CD4-positive, CD25-positive, alpha-beta regulatory T cell (primary cell): ENCODE data around the gene TMEM129. TPM values are rescaled to one million over a fixed set of nuclear protein-coding genes. Genes with fewer than 3 reads are reported as not detected.

Experiments used
- ATAC-seq, 2 donors: fragments of 150-1000 bp; cut with Tn5 transposase; one replicate each; pipeline ENCODE4 v1.10.0; 2021; ENCODE audit warnings: low read depth in 2 of 2, moderate number of reproducible peaks in 2 of 2, moderate library complexity in 1 of 2
- DNase-seq, 3 donors: peaks; one replicate each; pipeline versions ENCODE4 v3.0.0 to v3.0.0-alpha.2; 2012 to 2022; ENCODE audit warnings: mixed read lengths in 1 of 3
- H3K27ac ChIP-seq: one replicate; pipeline ENCODE4 v1.7.0; 2013; ENCODE audit warnings: mild to moderate bottlenecking, low read length; ENCODE audit not compliant: insufficient read depth, poor library complexity, severe bottlenecking
- H3K27me3 ChIP-seq: one replicate; pipeline ENCODE4 v1.7.0; 2013; ENCODE audit warnings: low read length; ENCODE audit not compliant: control insufficient read depth, insufficient read depth
- H3K36me3 ChIP-seq: one replicate; pipeline ENCODE4 v1.7.0; 2013; ENCODE audit warnings: mild to moderate bottlenecking, low read length, moderate library complexity; ENCODE audit not compliant: control insufficient read depth, insufficient read depth
- H3K4me1 ChIP-seq: 2 replicates; pipeline ENCODE4 v1.7.0; 2013; ENCODE audit warnings: mild to moderate bottlenecking, low read length; ENCODE audit not compliant: insufficient read depth, control insufficient read depth, poor library complexity, severe bottlenecking
- H3K4me3 ChIP-seq: one replicate; pipeline ENCODE4 v1.7.0; 2013; ENCODE audit warnings: low read depth, mild to moderate bottlenecking, low read length, moderate library complexity
- H3K9me3 ChIP-seq, 2 experiments: 1 replicate in 1 of 2; 2 replicates in 1 of 2; pipeline ENCODE4 v1.7.0; 2013; ENCODE audit warnings: low read length in 2 of 2, mild to moderate bottlenecking in 1 of 2, moderate library complexity in 1 of 2; ENCODE audit not compliant: control insufficient read depth in 2 of 2
- H3K27ac Mint-ChIP-seq, 3 donors: one replicate each; pipeline ENCODE4 v1.8.0; 2020 to 2022; ENCODE audit warnings: mild to moderate bottlenecking in 3 of 3, mixed read lengths in 3 of 3, moderate library complexity in 2 of 3
- H3K27me3 Mint-ChIP-seq: one replicate; pipeline ENCODE4 v1.8.0; 2022; ENCODE audit warnings: mild to moderate bottlenecking, mixed read lengths
- H3K36me3 Mint-ChIP-seq: one replicate; pipeline ENCODE4 v1.8.0; 2020; ENCODE audit warnings: mixed read lengths
- H3K4me1 Mint-ChIP-seq, 4 donors: one replicate each; pipeline ENCODE4 v1.8.0; 2020 to 2022; ENCODE audit warnings: mixed read lengths in 4 of 4, mild to moderate bottlenecking in 1 of 4
- H3K4me3 Mint-ChIP-seq, 4 donors: one replicate each; pipeline ENCODE4 v1.8.0; 2020 to 2022; ENCODE audit warnings: mild to moderate bottlenecking in 4 of 4, mixed read lengths in 4 of 4, moderate library complexity in 3 of 4
- H3K9me3 Mint-ChIP-seq, 7 donors: one replicate each; pipeline ENCODE4 v1.8.0; 2020 to 2022; ENCODE audit warnings: mixed read lengths in 7 of 7, mild to moderate bottlenecking in 3 of 7, moderate library complexity in 2 of 7
- polyA plus RNA-seq, 4 donors: library from polyadenylated mRNA; unstranded; fragments of 300-500 nt; fragmentation: Illumina TruSeq; gene quantifications; one replicate each; pipeline ENCODE4 v1.2.3, GENCODE V29; 2021
- total RNA-seq: library from RNA; stranded (reverse); gene quantifications from one replicate; pipeline ENCODE4 v1.2.3, GENCODE V29; 2022

The TMEM129 gene
- total and polyA plus RNA-seq, 5 donors from 2014 or later = 19.6 to 33.9 (median 30.5) TPM

DNA sequence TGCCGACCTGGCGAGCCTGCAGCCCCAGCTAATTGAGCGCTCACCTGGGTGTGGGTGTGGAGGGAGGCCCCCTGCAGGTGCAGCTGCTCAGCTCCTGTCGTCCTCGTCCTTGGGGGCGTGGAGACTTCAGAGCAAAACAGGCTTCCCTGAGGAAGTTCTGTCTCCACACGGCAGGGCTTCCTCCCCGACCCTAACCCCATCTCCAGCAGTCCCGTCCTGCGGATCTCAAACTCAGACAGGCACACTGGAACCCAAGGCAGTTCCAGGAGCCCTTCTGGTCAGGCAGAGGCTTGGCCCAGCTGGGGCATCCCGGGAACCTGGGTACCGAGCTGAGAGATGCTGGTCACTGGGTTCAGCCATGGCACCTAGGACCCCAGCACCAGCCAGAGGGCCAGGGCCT, 24.6 kb upstream of the TMEM129 start:
- Mint-ChIP-seq H3K27ac (no peak overlapping the region), H3K4me3 (no peak overlapping the region), H3K9me3 (no peaks in the 10 kb centered on the region)

DNA sequence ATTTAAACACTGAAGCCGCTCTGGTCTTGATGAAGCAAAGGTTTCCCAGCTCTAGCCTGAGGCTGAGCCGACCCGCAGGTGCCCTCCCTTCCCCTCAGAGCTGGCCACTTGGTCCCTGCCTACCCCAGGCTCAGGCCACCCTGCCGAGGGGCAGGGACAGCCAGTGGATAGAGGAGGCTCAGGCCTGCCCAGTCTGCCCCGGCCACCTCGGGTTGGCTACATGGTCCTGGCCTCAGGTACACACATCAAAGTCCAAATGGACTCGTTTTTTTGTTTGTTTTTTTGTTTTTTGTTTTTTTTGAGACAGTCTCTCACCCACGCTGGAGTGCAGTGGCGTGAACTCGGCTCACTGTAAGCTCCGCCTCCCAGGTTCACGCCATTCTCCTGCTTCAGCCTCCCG, 24.0 kb upstream of the TMEM129 start:
- no peak overlapping the region for H3K27ac Mint-ChIP-seq
- Histone ChIP-seq H3K36me3 (peaks cover 38% of the 10 kb centered on the region), H3K27ac (no peak overlapping the region), H3K27me3 (no peaks in the 10 kb centered on the region), H3K9me3 (no peaks in the 10 kb centered on the region), H3K4me3 (no peak overlapping the region), H3K4me1 (peaks cover 8% of the 10 kb centered on the region)
- H3K27me3 Mint-ChIP-seq = no peaks in the 10 kb centered on the region
- no peaks in the 10 kb centered on the region for H3K36me3 Mint-ChIP-seq
- ATAC-seq (no peak), DNase-seq (no peak)
- no peaks in the 10 kb centered on the region for H3K9me3 Mint-ChIP-seq
- H3K4me3 Mint-ChIP-seq = no peak overlapping the region
- H3K4me1 Mint-ChIP-seq = no peaks in the 10 kb centered on the region

More for the DNA sequence above, 24.6 kb upstream of the TMEM129 start:
- DNase-seq (no peak), ATAC-seq (no peak)
- Histone ChIP-seq H3K36me3 (peaks cover 33% of the 10 kb centered on the region), H3K4me3 (no peak overlapping the region), H3K9me3 (no peaks in the 10 kb centered on the region), H3K4me1 (peaks cover 8% of the 10 kb centered on the region), H3K27ac (no peak overlapping the region), H3K27me3 (no peaks in the 10 kb centered on the region)
- Mint-ChIP-seq H3K36me3 (no peaks in the 10 kb centered on the region), H3K27me3 (no peaks in the 10 kb centered on the region), H3K4me1 (no peaks in the 10 kb centered on the region)

DNA sequence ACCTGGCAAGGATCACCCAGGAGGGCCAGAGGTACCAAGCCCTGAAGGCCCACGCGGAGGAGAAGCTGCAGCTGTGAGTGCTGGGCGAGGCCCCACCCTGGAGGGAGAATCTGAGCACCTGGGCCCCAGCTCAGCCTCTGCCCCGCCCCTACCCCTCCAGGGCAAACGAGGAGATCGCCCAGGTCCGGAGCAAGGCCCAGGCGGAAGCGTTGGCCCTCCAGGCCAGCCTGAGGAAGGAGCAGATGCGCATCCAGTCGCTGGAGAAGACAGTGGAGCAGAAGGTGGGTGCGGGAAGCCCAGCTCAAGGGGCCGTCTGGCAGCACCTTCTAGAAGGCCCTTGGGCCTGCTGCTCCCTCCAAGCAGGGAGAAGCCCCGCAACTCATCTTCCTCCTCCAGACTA, 23.4 kb upstream of the TMEM129 start:
- DNase-seq (no peak), ATAC-seq (no peak)
- H3K36me3 ChIP-seq = peaks cover 43% of the 10 kb centered on the region
- no peaks in the 10 kb centered on the region for H3K27me3 Mint-ChIP-seq
- H3K27ac Mint-ChIP-seq = no peak overlapping the region
- H3K27ac ChIP-seq = no peak overlapping the region
- H3K4me1 Mint-ChIP-seq = no peaks in the 10 kb centered on the region
- no peaks in the 10 kb centered on the region for H3K9me3 ChIP-seq
- H3K9me3 Mint-ChIP-seq = no peaks in the 10 kb centered on the region
- H3K4me1 ChIP-seq = peaks cover 8% of the 10 kb centered on the region
- no peak overlapping the region for H3K4me3 ChIP-seq
- no peak overlapping the region for H3K4me3 Mint-ChIP-seq
- H3K36me3 Mint-ChIP-seq = no peaks in the 10 kb centered on the region
- no peaks in the 10 kb centered on the region for H3K27me3 ChIP-seq

DNA sequence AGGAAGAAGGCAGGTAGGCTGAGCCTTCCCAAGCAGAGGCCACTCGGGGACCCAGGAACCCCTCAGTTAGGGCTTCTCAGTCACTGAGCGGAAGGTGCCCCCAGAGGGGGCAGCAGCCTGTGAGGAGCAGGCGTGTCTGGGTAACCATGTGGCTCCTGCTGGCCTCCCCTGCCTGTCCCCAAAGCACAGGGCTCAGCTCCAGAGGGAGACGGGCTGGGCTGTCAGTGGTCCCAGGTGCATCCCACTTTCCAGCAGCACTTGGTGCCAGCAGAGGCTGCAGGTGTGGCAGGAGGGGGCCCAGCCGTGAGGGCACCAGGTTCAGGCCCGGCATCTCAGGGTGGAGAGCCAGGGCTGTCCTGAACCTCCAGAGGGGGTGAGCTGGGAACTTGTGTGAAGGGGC, 22.9 kb upstream of the TMEM129 start:
- Histone ChIP-seq H3K9me3 (no peaks in the 10 kb centered on the region), H3K4me1 (peaks cover 8% of the 10 kb centered on the region), H3K36me3 (peaks cover 48% of the 10 kb centered on the region), H3K27ac (no peak overlapping the region), H3K27me3 (no peaks in the 10 kb centered on the region), H3K4me3 (no peak overlapping the region)
- Mint-ChIP-seq H3K4me3 (no peak overlapping the region), H3K9me3 (peaks cover 0 to under 1% (median 0%) of the 10 kb centered on the region in 7 donors), H3K4me1 (no peaks in the 10 kb centered on the region), H3K27me3 (no peaks in the 10 kb centered on the region), H3K36me3 (peaks cover 1% of the 10 kb centered on the region), H3K27ac (peak overlapping the region in 2 of 3 donors; percentile 42 to 63)
- DNase-seq = no peak
- ATAC-seq = no peak

DNA sequence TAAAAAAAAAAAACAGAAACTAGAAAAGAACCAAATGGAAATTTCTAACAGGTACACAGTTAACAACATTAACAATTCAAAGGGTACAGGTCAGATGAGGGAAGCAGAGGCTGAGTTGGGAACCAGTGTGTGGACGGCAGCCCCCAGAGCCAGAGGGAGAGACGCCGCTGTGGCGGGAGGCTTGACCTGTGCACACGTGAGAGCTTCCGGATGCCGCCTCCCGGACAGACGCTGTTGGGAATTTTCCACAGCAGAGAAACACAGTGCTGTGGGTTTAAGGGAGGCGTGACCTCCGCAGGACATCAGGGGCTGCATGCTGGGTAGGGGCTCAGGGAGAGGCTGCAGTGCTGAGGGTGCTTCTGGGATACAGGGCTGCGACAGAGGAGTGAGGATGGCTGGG, 22.4 kb upstream of the TMEM129 start:
- Histone ChIP-seq H3K27me3 (no peaks in the 10 kb centered on the region), H3K36me3 (peaks cover 51% of the 10 kb centered on the region), H3K27ac (no peak overlapping the region), H3K4me3 (no peak overlapping the region), H3K4me1 (peaks cover 6% of the 10 kb centered on the region), H3K9me3 (peaks cover 2% of the 10 kb centered on the region in 2 experiments)
- no peak for ATAC-seq
- Mint-ChIP-seq H3K4me3 (no peak overlapping the region), H3K36me3 (peaks cover 6% of the 10 kb centered on the region), H3K27me3 (no peaks in the 10 kb centered on the region), H3K9me3 (peaks cover 0 to 5% (median 2%) of the 10 kb centered on the region in 7 donors), H3K4me1 (no peaks in the 10 kb centered on the region), H3K27ac (peak overlapping the region in 2 of 3 donors; percentile 42 to 63)
- DNase-seq = no peak

DNA sequence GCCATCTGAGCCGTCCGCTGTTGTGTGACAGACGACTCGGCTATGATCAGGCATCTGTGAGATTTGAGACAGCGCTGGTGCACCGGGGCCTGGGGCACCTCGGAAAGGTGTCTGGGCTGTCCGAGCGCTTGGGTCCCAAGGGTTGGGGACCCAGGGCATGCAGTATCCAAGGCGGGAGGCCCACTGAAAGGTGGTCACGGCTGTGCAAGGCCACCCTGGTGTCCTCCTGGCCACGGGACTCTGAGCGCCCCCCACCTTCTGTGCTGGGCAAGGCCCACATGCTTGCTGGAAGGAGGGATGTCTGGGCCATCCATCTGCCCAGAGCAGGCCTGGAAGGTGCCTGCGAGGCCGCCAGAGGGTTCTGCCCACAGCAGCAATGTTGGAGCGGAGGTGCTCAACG, 20.1 kb upstream of the TMEM129 start:
- H3K36me3 ChIP-seq = peaks cover 74% of the 10 kb centered on the region

DNA sequence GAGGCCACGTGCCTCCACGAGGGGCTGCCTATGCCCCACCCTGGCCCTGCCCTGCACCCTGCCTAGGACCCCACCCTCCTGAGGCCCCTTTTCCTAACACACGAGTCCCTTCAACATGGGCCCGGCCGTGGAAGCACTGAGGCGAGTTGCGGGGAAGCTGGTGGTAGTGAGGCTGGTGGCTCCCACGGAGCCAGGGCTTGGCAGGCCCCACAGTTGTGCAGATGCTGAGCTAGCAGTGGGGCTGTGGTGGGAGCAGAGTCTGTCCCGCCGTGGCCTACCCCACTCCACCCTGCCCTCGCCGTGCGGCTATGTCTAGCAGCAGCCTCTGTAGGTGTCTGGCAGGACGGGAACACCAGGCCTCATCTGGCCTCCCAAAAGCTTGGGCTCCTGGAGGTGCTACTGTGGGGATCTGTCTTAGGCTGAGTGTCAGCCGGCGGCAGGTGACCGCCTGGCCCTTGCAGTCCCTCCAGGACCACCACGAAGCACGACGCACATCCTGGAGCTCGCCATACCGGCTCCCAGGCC, 19.0 kb upstream of the TMEM129 start:
- H3K9me3 Mint-ChIP-seq = peaks cover 0 to 13% (median 3%) of the 10 kb centered on the region in 7 donors
- no peak for ATAC-seq
- no peak overlapping the region for H3K27ac Mint-ChIP-seq
- Histone ChIP-seq H3K9me3 (peaks cover 6 to 20% of the 10 kb centered on the region in 2 experiments), H3K27ac (no peak overlapping the region), H3K4me3 (no peak overlapping the region), H3K27me3 (no peaks in the 10 kb centered on the region), H3K36me3 (peaks cover 85% of the 10 kb centered on the region), H3K4me1 (no peaks in the 10 kb centered on the region)
- H3K36me3 Mint-ChIP-seq = peaks cover 16% of the 10 kb centered on the region
- H3K27me3 Mint-ChIP-seq = no peaks in the 10 kb centered on the region
- no peaks in the 10 kb centered on the region for H3K4me1 Mint-ChIP-seq
- H3K4me3 Mint-ChIP-seq = no peak overlapping the region
- no peak for DNase-seq

More for the DNA sequence above, 20.1 kb upstream of the TMEM129 start:
- peaks cover 13% of the 10 kb centered on the region for H3K36me3 Mint-ChIP-seq
- peaks cover 0 to 13% (median 3%) of the 10 kb centered on the region in 7 donors for H3K9me3 Mint-ChIP-seq
- peaks cover 6 to 20% of the 10 kb centered on the region in 2 experiments for H3K9me3 ChIP-seq
- no peaks in the 10 kb centered on the region for H3K4me1 Mint-ChIP-seq
- H3K4me3 ChIP-seq = no peak overlapping the region
- DNase-seq (no peak), ATAC-seq (no peak)
- H3K27me3 Mint-ChIP-seq = no peaks in the 10 kb centered on the region
- H3K4me3 Mint-ChIP-seq = no peak overlapping the region
- H3K27ac Mint-ChIP-seq = no peak overlapping the region
- no peaks in the 10 kb centered on the region for H3K27me3 ChIP-seq
- no peak overlapping the region for H3K27ac ChIP-seq
- H3K4me1 ChIP-seq = peaks cover 2% of the 10 kb centered on the region

DNA sequence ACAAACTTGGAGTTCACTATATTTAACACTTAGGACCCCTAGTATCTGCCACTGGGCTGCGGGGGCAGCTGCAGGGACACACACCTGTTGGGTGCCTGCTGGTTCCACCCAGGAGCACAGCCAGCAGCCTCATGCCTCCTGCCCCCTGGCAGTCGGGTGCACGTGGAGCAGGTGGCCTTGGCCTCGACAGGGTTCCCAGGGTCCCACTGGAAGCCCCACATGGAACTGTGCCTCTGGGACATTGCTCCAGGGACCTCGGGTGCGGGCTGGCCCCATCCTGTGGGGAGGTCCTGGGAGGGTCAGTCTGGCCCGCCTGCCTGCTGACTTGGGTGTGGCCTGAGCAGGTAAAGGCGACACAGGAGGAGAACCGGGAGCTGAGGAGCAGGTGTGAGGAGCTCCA, 18.2 kb upstream of the TMEM129 start:
- no peak for ATAC-seq
- H3K4me3 Mint-ChIP-seq = no peak overlapping the region
- H3K9me3 Mint-ChIP-seq = peaks cover 0 to 13% (median 3%) of the 10 kb centered on the region in 7 donors
- peaks cover 16% of the 10 kb centered on the region for H3K36me3 Mint-ChIP-seq
- H3K4me1 ChIP-seq = no peaks in the 10 kb centered on the region
- H3K9me3 ChIP-seq = peaks cover 6 to 20% of the 10 kb centered on the region in 2 experiments
- H3K27ac ChIP-seq = no peak overlapping the region
- H3K36me3 ChIP-seq = peaks cover 89% of the 10 kb centered on the region
- no peaks in the 10 kb centered on the region for H3K27me3 Mint-ChIP-seq
- DNase-seq = no peak
- H3K27ac Mint-ChIP-seq = no peak overlapping the region
- no peaks in the 10 kb centered on the region for H3K4me1 Mint-ChIP-seq
- no peaks in the 10 kb centered on the region for H3K27me3 ChIP-seq
- no peak overlapping the region for H3K4me3 ChIP-seq
